ENCODE data around the gene PDE3A. TPM values are rescaled to one million over a fixed set of nuclear protein-coding genes. Genes with fewer than 3 reads are reported as not detected.

Gene PDE3A
- total RNA-seq, 1 donor: 3.9 TPM

GRCh38 chr12:20696181-20696905, 328.0 kb downstream of the PDE3A start:
- H3K4me3 ChIP-seq (ENCODE audit: low read depth, low read length): no peak overlapping the region
- no peak for DNase-seq (ENCODE audit: low read depth)

GRCh38 chr12:20701106-20701505, 332.8 kb downstream of the PDE3A start:
- DNase-seq (ENCODE audit: low read depth): no peak
- no peak for TF ChIP-seq CTCF (IDR thresholded peaks at IDR 0.05; ENCODE audit: insufficient read depth, low read depth, low read length)
- no peak overlapping the region for H3K4me3 ChIP-seq (ENCODE audit: low read depth, low read length)

More at GRCh38 chr12:20696181-20696905, 328.0 kb downstream of the PDE3A start:
- no peak for TF ChIP-seq CTCF (IDR thresholded peaks at IDR 0.05; ENCODE audit: insufficient read depth, low read depth, low read length)

- no peak overlapping the region for H3K4me3 ChIP-seq (ENCODE audit: low read depth, low read length)
- no peak for DNase-seq (ENCODE audit: low read depth)
- TF ChIP-seq CTCF (IDR thresholded peaks at IDR 0.05; ENCODE audit: insufficient read depth, low read depth, low read length): no peak
Measured at GRCh38 chr12:20704860-20705259, 336.5 kb downstream of the PDE3A start.

GRCh38 chr12:20711846-20712245, 343.5 kb downstream of the PDE3A start:
- TF ChIP-seq CTCF (IDR thresholded peaks at IDR 0.05; ENCODE audit: insufficient read depth, low read depth, low read length): no peak
- no peak overlapping the region for H3K4me3 ChIP-seq (ENCODE audit: low read depth, low read length)
- no peak for DNase-seq (ENCODE audit: low read depth)

- H3K4me3 ChIP-seq (ENCODE audit: low read depth, low read length): no peak overlapping the region
- TF ChIP-seq CTCF (IDR thresholded peaks at IDR 0.05; ENCODE audit: insufficient read depth, low read depth, low read length): no peak
- no peak for DNase-seq (ENCODE audit: low read depth)
Measured at GRCh38 chr12:20716037-20716436, 347.7 kb downstream of the PDE3A start.

GRCh38 chr12:20716985-20717384, 348.6 kb downstream of the PDE3A start:
- no peak for DNase-seq (ENCODE audit: low read depth)
- no peak overlapping the region for H3K4me3 ChIP-seq (ENCODE audit: low read depth, low read length)
- TF ChIP-seq CTCF (IDR thresholded peaks at IDR 0.05; ENCODE audit: insufficient read depth, low read depth, low read length): no peak

GRCh38 chr12:20718294-20718693, 350.0 kb downstream of the PDE3A start:
- TF ChIP-seq CTCF (IDR thresholded peaks at IDR 0.05; ENCODE audit: insufficient read depth, low read depth, low read length): no peak
- no peak for DNase-seq (ENCODE audit: low read depth)
- no peak overlapping the region for H3K4me3 ChIP-seq (ENCODE audit: low read depth, low read length)
